GM18873 (cell line): ENCODE results near the gene PPIE.
"Not testable (repeated sequence)": the region's sequence is repeated elsewhere in the genome, so short reads cannot be mapped to it uniquely, and the experiment has no call there.

Experiments
- ATAC-seq: cut with Tn5 transposase; IDR thresholded peaks from one replicate; pipeline ENCODE4 v1.9.1; 2021; ENCODE audit warnings: mild to moderate bottlenecking, moderate library complexity, moderate number of reproducible peaks; ENCODE audit not compliant: unreplicated experiment, low FRiP score

The PPIE gene

GRCh38 chr1:39776886-39777285 lies 38.2 kb downstream of the PPIE start:
- ATAC-seq = no peak

GRCh38 chr1:39777306-39777705 lies 38.6 kb downstream of the PPIE start:
- ATAC-seq = no peak

- not testable (repeated sequence) for ATAC-seq
Measured at GRCh38 chr1:39777896-39778295, 39.2 kb downstream of the PPIE start.

- not testable (repeated sequence) for ATAC-seq
Measured at GRCh38 chr1:39778463-39779099, 39.9 kb downstream of the PPIE start.

GRCh38 chr1:39779137-39779536 lies 40.5 kb downstream of the PPIE start:
- ATAC-seq = no peak

GRCh38 chr1:39779821-39780220 lies 41.1 kb downstream of the PPIE start:
- ATAC-seq = no peak

- no peak for ATAC-seq
Measured at GRCh38 chr1:39781349-39781715, 42.6 kb downstream of the PPIE start.

- no peak for ATAC-seq
Measured at GRCh38 chr1:39782103-39782502, 43.4 kb downstream of the PPIE start.

GRCh38 chr1:39782685-39783084 lies 44.0 kb downstream of the PPIE start:
- not testable (repeated sequence) for ATAC-seq

GRCh38 chr1:39786303-39787107 lies 47.8 kb downstream of the PPIE start:
- not testable (repeated sequence) for ATAC-seq

GRCh38 chr1:39787108-39787375 lies 48.4 kb downstream of the PPIE start:
- not testable (repeated sequence) for ATAC-seq

GRCh38 chr1:39787468-39787867 lies 48.8 kb downstream of the PPIE start:
- no peak for ATAC-seq

- not testable (repeated sequence) for ATAC-seq
Measured at GRCh38 chr1:39787964-39788363, 49.3 kb downstream of the PPIE start.

GRCh38 chr1:39788426-39788757 lies 49.7 kb downstream of the PPIE start:
- no peak for ATAC-seq

GRCh38 chr1:39788758-39789570 lies 50.3 kb downstream of the PPIE start, which contains the start of gene BMP8B:
BMP8B (minus strand) TSS chr1:39788865; CDS start chr1:39788485, 380 bp downstream.
- no peak for ATAC-seq

GRCh38 chr1:39789571-39790110 lies 51.0 kb downstream of the PPIE start:
- ATAC-seq = no peak

GRCh38 chr1:39791838-39792237 lies 53.2 kb downstream of the PPIE start:
- no peak for ATAC-seq

- no peak for ATAC-seq
Measured at GRCh38 chr1:39795651-39796050, 57.0 kb downstream of the PPIE start.

GRCh38 chr1:39798859-39799769 lies 60.4 kb downstream of the PPIE start:
- peak; percentile 80 for ATAC-seq
